Skeletal muscle tissue (tissue), 4 donors: ENCODE data around the gene BRD1. TPM values are rescaled to one million over a fixed set of nuclear protein-coding genes. Genes with fewer than 3 reads are reported as not detected.

Experiments
- H3K27ac ChIP-seq: one replicate; pipeline ENCODE4 v1.7.0; 2013; ENCODE audit warnings: mild to moderate bottlenecking, low read depth, low read length, inconsistent platforms
- H3K27me3 ChIP-seq, 3 donors: one replicate each; pipeline ENCODE4 v1.7.0; 2013; ENCODE audit warnings: low read length in 3 of 3; ENCODE audit not compliant: control insufficient read depth in 3 of 3, insufficient read depth in 3 of 3
- H3K36me3 ChIP-seq, 3 donors: one replicate each; pipeline ENCODE4 v1.7.0; 2013; ENCODE audit warnings: low read length in 3 of 3; ENCODE audit not compliant: control insufficient read depth in 3 of 3, insufficient read depth in 3 of 3
- H3K4me1 ChIP-seq, 3 donors: one replicate each; pipeline ENCODE4 v1.7.0; 2013; ENCODE audit warnings: low read length in 3 of 3, mild to moderate bottlenecking in 3 of 3; ENCODE audit not compliant: control insufficient read depth in 3 of 3, insufficient read depth in 3 of 3
- H3K4me3 ChIP-seq, 3 donors: one replicate each; pipeline ENCODE4 v1.7.0; 2013; ENCODE audit warnings: low read length in 3 of 3
- H3K9ac ChIP-seq, 3 donors: one replicate each; pipeline ENCODE4 v1.7.0; 2013; ENCODE audit warnings: low read length in 3 of 3, mild to moderate bottlenecking in 3 of 3, moderate library complexity in 2 of 3, low read depth in 1 of 3
- H3K9me3 ChIP-seq, 3 donors: one replicate each; pipeline ENCODE4 v1.7.0; 2013; ENCODE audit warnings: low read length in 3 of 3; ENCODE audit not compliant: control insufficient read depth in 3 of 3
- total RNA-seq: library from RNA; depleted of rRNA; stranded (reverse); fragments of >200 nt; gene quantifications from one replicate; pipeline ENCODE4 v1.2.3, GENCODE V29; 2014
- donor health status: Osteomylitis.

Gene BRD1
- total RNA-seq, 1 donor from 2014 or later = 27.1 TPM

GRCh38 chr22:49777569-49778249 is 50.0 kb downstream of the BRD1 start:
- H3K9ac ChIP-seq = no peak overlapping the region
- H3K4me1 ChIP-seq = peaks cover 20 to 24% (median 21%) of the 10 kb centered on the region in 3 donors
- no peak overlapping the region for H3K4me3 ChIP-seq
- no peaks in the 10 kb centered on the region for H3K9me3 ChIP-seq
- no peak overlapping the region for H3K27ac ChIP-seq
- H3K27me3 ChIP-seq = no peaks in the 10 kb centered on the region
- H3K36me3 ChIP-seq = peaks cover 31 to 34% (median 34%) of the 10 kb centered on the region in 3 donors

- no peak overlapping the region for H3K4me3 ChIP-seq
- H3K27ac ChIP-seq = no peak overlapping the region
- H3K9me3 ChIP-seq = no peaks in the 10 kb centered on the region
- H3K9ac ChIP-seq = no peak overlapping the region
- peaks cover 20 to 24% (median 21%) of the 10 kb centered on the region in 3 donors for H3K4me1 ChIP-seq
- peaks cover 33 to 37% (median 36%) of the 10 kb centered on the region in 3 donors for H3K36me3 ChIP-seq
- H3K27me3 ChIP-seq = no peaks in the 10 kb centered on the region
These were observed 50.8 kb downstream of the BRD1 start for GRCh38 chr22:49776891-49777290.

GRCh38 chr22:49775867-49776511 is 51.7 kb downstream of the BRD1 start:
- H3K9ac ChIP-seq = no peak overlapping the region
- H3K4me1 ChIP-seq = peaks cover 18 to 21% (median 19%) of the 10 kb centered on the region in 3 donors
- H3K27ac ChIP-seq = no peak overlapping the region
- H3K27me3 ChIP-seq = no peaks in the 10 kb centered on the region
- H3K9me3 ChIP-seq = no peaks in the 10 kb centered on the region
- peaks cover 33 to 37% (median 36%) of the 10 kb centered on the region in 3 donors for H3K36me3 ChIP-seq
- H3K4me3 ChIP-seq = no peak overlapping the region

GRCh38 chr22:49775191-49775866 is 52.3 kb downstream of the BRD1 start:
- Histone ChIP-seq H3K27me3 (no peaks in the 10 kb centered on the region), H3K9me3 (no peaks in the 10 kb centered on the region), H3K4me1 (peaks cover 12 to 15% (median 14%) of the 10 kb centered on the region in 3 donors), H3K36me3 (peaks cover 33 to 37% (median 36%) of the 10 kb centered on the region in 3 donors), H3K27ac (no peak overlapping the region), H3K4me3 (no peak overlapping the region), H3K9ac (no peak overlapping the region)

GRCh38 chr22:49774499-49775151 is 53.0 kb downstream of the BRD1 start:
- no peaks in the 10 kb centered on the region for H3K27me3 ChIP-seq
- no peak overlapping the region for H3K4me3 ChIP-seq
- no peak overlapping the region for H3K9ac ChIP-seq
- peaks cover 6 to 8% (median 7%) of the 10 kb centered on the region in 3 donors for H3K4me1 ChIP-seq
- H3K9me3 ChIP-seq = no peaks in the 10 kb centered on the region
- peaks cover 33 to 37% (median 36%) of the 10 kb centered on the region in 3 donors for H3K36me3 ChIP-seq
- no peak overlapping the region for H3K27ac ChIP-seq

- Histone ChIP-seq H3K27ac (no peak overlapping the region), H3K36me3 (peaks cover 33 to 37% (median 36%) of the 10 kb centered on the region in 3 donors), H3K27me3 (no peaks in the 10 kb centered on the region), H3K4me3 (no peak overlapping the region), H3K4me1 (peaks cover 3 to 8% (median 6%) of the 10 kb centered on the region in 3 donors), H3K9me3 (no peaks in the 10 kb centered on the region), H3K9ac (no peak overlapping the region)
These were observed 53.6 kb downstream of the BRD1 start for GRCh38 chr22:49774046-49774445.

- H3K4me3 ChIP-seq = no peak overlapping the region
These were observed 54.1 kb downstream of the BRD1 start for GRCh38 chr22:49773531-49773930.

GRCh38 chr22:49772692-49773091 is 55.0 kb downstream of the BRD1 start:
- Histone ChIP-seq H3K4me1 (peaks cover 4 to 13% (median 12%) of the 10 kb centered on the region in 3 donors), H3K27ac (no peak overlapping the region), H3K36me3 (peaks cover 33 to 35% (median 34%) of the 10 kb centered on the region in 3 donors)

More at GRCh38 chr22:49773531-49773930, 54.1 kb downstream of the BRD1 start:
- Histone ChIP-seq H3K27ac (no peak overlapping the region), H3K27me3 (no peaks in the 10 kb centered on the region), H3K36me3 (peaks cover 33 to 37% (median 36%) of the 10 kb centered on the region in 3 donors), H3K9me3 (no peaks in the 10 kb centered on the region), H3K9ac (no peak overlapping the region), H3K4me1 (peaks cover 4 to 10% (median 10%) of the 10 kb centered on the region in 3 donors)

GRCh38 chr22:49771266-49772065 is 56.2 kb downstream of the BRD1 start:
- no peaks in the 10 kb centered on the region for H3K27me3 ChIP-seq
- H3K27ac ChIP-seq = no peak overlapping the region
- H3K4me1 ChIP-seq = peaks cover 4 to 13% (median 12%) of the 10 kb centered on the region in 3 donors
- no peaks in the 10 kb centered on the region for H3K9me3 ChIP-seq
- peaks cover 22 to 25% (median 25%) of the 10 kb centered on the region in 3 donors for H3K36me3 ChIP-seq
- no peak overlapping the region for H3K4me3 ChIP-seq
- H3K9ac ChIP-seq = no peak overlapping the region

More at GRCh38 chr22:49772692-49773091, 55.0 kb downstream of the BRD1 start:
- Histone ChIP-seq H3K4me3 (no peak overlapping the region), H3K9me3 (no peaks in the 10 kb centered on the region), H3K27me3 (no peaks in the 10 kb centered on the region), H3K9ac (no peak overlapping the region)
